Endothelial cell of hepatic sinusoid (primary cell): ENCODE measurements around the gene GRID1.
"Not testable (repeated sequence)": the region's sequence is repeated elsewhere in the genome, so short reads cannot be mapped to it uniquely, and the experiment has no call there.

Experiments used
- in situ Hi-C: cut with HindIII; loops from 2 replicates; pipeline ENCODE4 v1.10.0; 2017; ENCODE audit warnings: low sequenced_read_pairs

Gene GRID1

GRCh38 chr10:85978566-85979358, 387.8 kb downstream of the GRID1 start:
- in situ Hi-C loops: no loop called here

GRCh38 chr10:85977642-85978041, 389.0 kb downstream of the GRID1 start:
- in situ Hi-C loops: no loop called here

- in situ Hi-C loops: no loop called here
These were observed 390.3 kb downstream of the GRID1 start for GRCh38 chr10:85976267-85976793.

- in situ Hi-C loops: no loop called here
These were observed 395.1 kb downstream of the GRID1 start for GRCh38 chr10:85971494-85971893.

- in situ Hi-C loops: no loop called here
These were observed 399.0 kb downstream of the GRID1 start for GRCh38 chr10:85967594-85967993.

- in situ Hi-C loops: no loop called here
These were observed 405.0 kb downstream of the GRID1 start for GRCh38 chr10:85961479-85962067.

- in situ Hi-C loops: no loop called here
These were observed 405.5 kb downstream of the GRID1 start for GRCh38 chr10:85961073-85961472.

- in situ Hi-C loops: no loop called here
These were observed 407.4 kb downstream of the GRID1 start for GRCh38 chr10:85959239-85959638.

- in situ Hi-C loops: no loop called here
These were observed 415.7 kb downstream of the GRID1 start for GRCh38 chr10:85950921-85951320.

GRCh38 chr10:85946713-85947326, 419.8 kb downstream of the GRID1 start:
- in situ Hi-C loops: no loop called here

- in situ Hi-C loops: no loop called here
These were observed 430.4 kb downstream of the GRID1 start for GRCh38 chr10:85936161-85936560.

- in situ Hi-C loops: no loop called here
These were observed 432.0 kb downstream of the GRID1 start for GRCh38 chr10:85934586-85934985.

GRCh38 chr10:85929993-85930392, 436.6 kb downstream of the GRID1 start:
- in situ Hi-C loops: not testable (repeated sequence)

- in situ Hi-C loops: no loop called here
These were observed 438.5 kb downstream of the GRID1 start for GRCh38 chr10:85927952-85928665.

- in situ Hi-C loops: no loop called here
These were observed 439.6 kb downstream of the GRID1 start for GRCh38 chr10:85926986-85927385.

GRCh38 chr10:85926136-85926535, 440.5 kb downstream of the GRID1 start:
- in situ Hi-C loops: no loop called here

GRCh38 chr10:85925201-85925750, 441.3 kb downstream of the GRID1 start:
- in situ Hi-C loops: no loop called here

- in situ Hi-C loops: no loop called here
These were observed 442.1 kb downstream of the GRID1 start for GRCh38 chr10:85924382-85925102.

- in situ Hi-C loops: no loop called here
These were observed 444.1 kb downstream of the GRID1 start for GRCh38 chr10:85922356-85923129.
